Subcutaneous abdominal adipose tissue (tissue), 5 donors: ENCODE data around the gene AOAH.
"Not testable (repeated sequence)": the region's sequence is repeated elsewhere in the genome, so short reads cannot be mapped to it uniquely, and the experiment has no call there.

Experiments
- H3K27ac ChIP-seq: one replicate; pipeline ENCODE4 v1.7.0; 2013; ENCODE audit warnings: low read depth, mild to moderate bottlenecking, inconsistent platforms, low read length, moderate library complexity
- H3K27me3 ChIP-seq, 5 donors: one replicate each; pipeline ENCODE4 v1.7.0; 2013; ENCODE audit warnings: low read length in 5 of 5, inconsistent platforms in 1 of 5; ENCODE audit not compliant: control insufficient read depth in 5 of 5, insufficient read depth in 4 of 5
- H3K36me3 ChIP-seq, 5 donors: one replicate each; pipeline ENCODE4 v1.7.0; 2013; ENCODE audit warnings: low read length in 5 of 5; ENCODE audit not compliant: control insufficient read depth in 5 of 5, insufficient read depth in 5 of 5
- H3K4me1 ChIP-seq, 5 donors: one replicate each; pipeline ENCODE4 v1.7.0; 2013; ENCODE audit warnings: low read length in 5 of 5, mild to moderate bottlenecking in 3 of 5, moderate library complexity in 1 of 5; ENCODE audit not compliant: control insufficient read depth in 5 of 5, insufficient read depth in 5 of 5
- H3K4me3 ChIP-seq, 5 donors: one replicate each; pipeline ENCODE4 v1.7.0; 2013; ENCODE audit warnings: low read length in 5 of 5, low read depth in 1 of 5
- H3K9ac ChIP-seq, 5 donors: one replicate each; pipeline ENCODE4 v1.7.0; 2013; ENCODE audit warnings: low read length in 5 of 5, mild to moderate bottlenecking in 4 of 5, moderate library complexity in 3 of 5
- H3K9me3 ChIP-seq, 5 donors: one replicate each; pipeline ENCODE4 v1.7.0; 2013; ENCODE audit warnings: low read length in 5 of 5; ENCODE audit not compliant: control insufficient read depth in 5 of 5
- donor health status: healthy.
- donor health status: healthy.
- donor health status: healthy.
- donor health status: healthy.
- donor health status: healthy.

Gene AOAH

DNA sequence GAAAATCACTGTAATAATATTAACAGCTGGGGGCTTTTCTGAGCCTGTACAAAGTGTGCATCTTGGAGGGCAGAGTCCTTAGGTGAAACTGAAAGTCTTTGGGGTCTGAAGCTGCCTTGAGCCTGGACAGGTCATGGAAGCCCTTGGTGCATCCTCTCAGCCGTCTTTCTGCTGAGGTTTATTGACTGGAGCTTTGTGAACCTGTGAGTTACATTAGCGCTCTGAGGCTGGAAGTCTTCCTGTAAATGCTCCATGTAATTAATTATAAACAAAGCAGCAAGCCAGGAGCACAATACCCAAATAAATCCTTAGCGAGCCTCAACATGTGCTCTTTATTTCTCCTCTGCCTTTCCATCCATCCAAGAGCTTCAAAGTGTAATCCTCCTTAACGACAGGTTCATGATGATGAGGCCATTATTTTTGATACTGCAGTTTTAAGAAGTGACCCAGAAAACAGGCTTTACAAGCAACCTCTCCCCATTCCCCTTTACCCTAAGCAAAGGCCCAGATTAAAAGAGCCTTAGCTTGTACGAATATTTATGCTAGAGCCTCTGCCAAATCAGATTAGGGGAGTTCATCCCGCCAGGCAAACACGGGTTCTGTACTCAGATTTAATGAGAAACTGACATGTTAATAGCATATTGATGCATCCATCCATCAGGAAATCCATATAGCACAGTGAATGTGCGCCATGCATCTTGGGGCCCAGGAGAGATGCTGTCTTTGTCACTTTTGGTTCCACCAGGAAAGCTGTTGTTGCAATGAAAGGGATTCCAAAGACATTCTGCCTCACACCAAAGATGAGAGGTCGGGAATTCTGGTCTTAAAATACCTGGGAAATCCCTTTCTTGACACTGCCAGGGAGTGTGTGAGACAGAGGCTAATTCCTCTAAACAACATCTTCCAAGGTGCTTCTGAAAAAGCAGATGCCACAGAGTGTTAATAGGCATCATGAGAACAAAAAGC lies 216.5 kb downstream of the AOAH start:
- H3K9ac ChIP-seq, result no peak overlapping the region
- no peaks in the 10 kb centered on the region for H3K27me3 ChIP-seq
- H3K4me1 ChIP-seq, result no peaks in the 10 kb centered on the region
- H3K36me3 ChIP-seq, result no peaks in the 10 kb centered on the region
- no peak overlapping the region for H3K4me3 ChIP-seq
- peaks cover 0 to 5% (median 0%) of the 10 kb centered on the region in 5 donors for H3K9me3 ChIP-seq
- H3K27ac ChIP-seq, result no peak overlapping the region

DNA sequence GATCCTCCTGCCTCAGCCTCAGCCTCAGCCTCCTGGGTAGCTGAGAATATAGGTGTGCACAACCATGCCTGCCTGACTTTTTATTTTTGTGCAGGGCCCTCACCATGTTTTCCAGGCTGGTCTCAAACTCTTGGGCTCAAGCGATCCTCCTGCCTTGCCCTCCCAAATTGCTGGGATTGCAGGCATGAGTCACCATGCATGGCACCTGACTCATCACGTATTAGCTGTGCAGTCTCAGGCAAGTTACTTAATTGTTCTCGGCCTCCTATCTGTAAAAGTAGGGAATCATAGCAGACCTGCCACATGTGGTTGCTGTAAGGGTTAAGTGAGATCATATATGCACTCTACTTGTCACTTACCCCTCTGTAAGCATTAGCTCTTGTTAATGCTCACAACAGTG lies 217.5 kb downstream of the AOAH start:
- Histone ChIP-seq H3K4me3 (no peak overlapping the region), H3K27me3 (no peaks in the 10 kb centered on the region), H3K4me1 (no peaks in the 10 kb centered on the region), H3K27ac (no peak overlapping the region), H3K9me3 (peaks cover 0 to 5% (median 0%) of the 10 kb centered on the region in 5 donors), H3K36me3 (no peaks in the 10 kb centered on the region), H3K9ac (no peak overlapping the region)

DNA sequence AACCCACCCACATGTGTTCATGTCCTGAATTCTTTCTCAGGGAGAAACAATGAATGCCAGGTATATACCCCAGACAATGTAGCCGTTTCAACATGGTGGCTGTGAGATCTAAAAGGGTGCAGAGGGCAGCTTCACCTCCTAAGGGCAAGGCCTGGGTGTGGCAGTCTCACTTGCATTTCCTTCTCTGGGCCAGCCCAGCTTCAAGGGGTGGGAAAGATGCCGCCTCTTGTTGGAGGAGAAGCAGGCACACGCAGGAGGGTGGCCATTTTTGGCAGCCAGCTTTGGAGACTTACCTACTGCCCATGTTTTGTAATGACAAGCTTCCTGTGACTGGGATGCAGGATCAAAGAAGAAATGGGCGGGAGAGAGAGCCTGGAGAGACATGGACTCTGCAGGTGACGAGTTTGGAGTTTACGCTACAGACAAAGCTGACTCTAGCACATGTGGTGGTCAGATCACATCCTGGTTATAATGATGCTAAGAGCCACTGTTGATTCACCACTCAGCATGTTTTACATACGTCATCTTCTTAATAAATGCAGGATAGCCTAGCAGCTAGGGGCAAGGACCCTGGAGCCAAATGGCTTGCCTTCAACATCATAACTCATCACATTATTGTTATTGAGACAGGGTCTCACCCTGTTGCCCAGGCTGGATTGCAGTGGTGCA lies 218.0 kb downstream of the AOAH start:
- Histone ChIP-seq H3K9me3 (peaks cover 0 to 5% (median 0%) of the 10 kb centered on the region in 5 donors), H3K27me3 (no peaks in the 10 kb centered on the region), H3K27ac (no peak overlapping the region), H3K9ac (no peak overlapping the region), H3K36me3 (no peaks in the 10 kb centered on the region), H3K4me3 (no peak overlapping the region), H3K4me1 (no peaks in the 10 kb centered on the region)

DNA sequence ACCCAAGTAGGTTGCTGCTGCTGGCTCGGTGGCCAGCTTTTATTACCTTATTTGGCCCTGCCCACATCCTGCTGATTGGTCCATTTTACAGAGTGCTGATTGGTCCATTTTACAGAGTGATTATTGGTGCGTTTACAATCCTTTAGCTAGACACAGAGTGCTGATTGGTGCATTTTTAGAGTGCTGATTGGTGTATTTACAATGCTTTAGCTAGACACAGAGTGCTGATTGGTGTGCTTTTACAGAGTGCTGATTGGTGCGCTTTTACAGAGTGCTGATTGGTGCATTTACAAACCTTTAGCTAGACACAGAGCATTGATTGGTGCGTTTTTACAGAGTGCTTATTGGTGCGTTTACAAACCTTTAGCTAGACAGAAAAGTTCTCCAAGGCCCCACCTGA lies 219.7 kb downstream of the AOAH start:
- not testable (repeated sequence) for H3K9ac ChIP-seq

DNA sequence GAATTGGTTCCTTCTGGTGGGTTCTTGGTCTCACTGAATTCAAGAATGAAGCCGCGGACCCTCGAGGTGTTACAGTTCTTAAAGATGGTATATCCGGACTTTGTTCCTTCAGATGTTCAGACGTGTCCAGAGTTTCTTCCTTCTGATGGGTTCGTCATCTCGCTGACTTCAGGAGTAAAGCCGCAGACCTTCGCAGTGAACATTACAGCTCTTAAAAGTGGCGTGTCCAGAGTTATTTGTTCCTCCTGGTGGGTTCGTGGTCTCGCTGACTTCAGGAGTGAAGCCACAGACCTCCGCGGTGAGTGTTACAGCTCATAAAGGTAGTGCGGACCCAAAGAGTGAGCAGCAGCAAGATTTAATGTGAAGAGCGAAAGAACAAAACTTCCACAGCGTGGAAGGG lies 220.1 kb downstream of the AOAH start:
- not testable (repeated sequence) for H3K4me3 ChIP-seq, H3K4me1 ChIP-seq, H3K9ac ChIP-seq, H3K9me3 ChIP-seq, H3K27me3 ChIP-seq, H3K36me3 ChIP-seq, H3K27ac ChIP-seq

More for the DNA sequence above, 219.7 kb downstream of the AOAH start:
- not testable (repeated sequence) for H3K9me3 ChIP-seq, H3K4me1 ChIP-seq, H3K27me3 ChIP-seq, H3K36me3 ChIP-seq, H3K4me3 ChIP-seq, H3K27ac ChIP-seq

DNA sequence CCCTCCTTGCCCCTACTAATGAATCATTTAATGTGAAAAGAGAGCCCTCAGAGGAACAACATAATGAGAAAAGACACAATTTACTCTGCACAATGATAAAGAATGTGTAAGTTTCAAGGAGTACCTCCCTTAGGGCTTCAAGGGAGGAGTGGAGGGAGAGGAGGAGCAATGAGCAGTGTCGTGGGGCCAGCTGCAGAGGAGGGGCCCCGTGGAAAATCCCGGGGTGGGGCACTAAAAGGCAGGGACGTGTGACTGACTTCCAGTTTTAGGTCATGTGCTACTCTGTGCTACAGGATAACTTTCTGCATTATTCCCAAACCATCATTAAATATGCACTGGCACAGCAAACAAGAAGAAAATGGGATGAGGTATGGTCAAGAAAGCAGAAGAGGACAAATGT lies 226.5 kb downstream of the AOAH start:
- Histone ChIP-seq H3K27me3 (peaks cover 0 to 3% (median 0%) of the 10 kb centered on the region in 5 donors), H3K4me1 (no peaks in the 10 kb centered on the region), H3K9ac (no peak overlapping the region), H3K9me3 (no peaks in the 10 kb centered on the region), H3K4me3 (no peak overlapping the region), H3K27ac (no peak overlapping the region), H3K36me3 (no peaks in the 10 kb centered on the region)

DNA sequence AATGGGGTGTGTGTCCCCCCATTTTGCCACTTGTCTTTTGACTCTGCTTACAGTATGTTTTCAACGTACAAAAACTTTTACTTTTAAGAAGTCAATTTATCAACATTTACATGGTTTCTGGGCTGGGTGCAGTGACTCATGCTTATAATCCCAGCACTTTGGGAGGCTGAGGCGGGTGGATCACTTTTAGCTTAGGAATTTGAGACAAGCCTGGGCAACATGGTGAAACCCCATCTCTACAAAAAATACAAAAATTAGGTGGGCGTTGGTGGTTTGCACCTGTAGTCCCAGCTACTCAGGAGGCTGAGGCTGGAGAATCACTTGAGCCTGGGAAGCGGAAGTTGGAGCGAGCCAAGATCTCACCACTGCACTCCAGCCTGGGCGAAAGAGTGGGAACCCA lies 227.1 kb downstream of the AOAH start:
- H3K4me1 ChIP-seq, H3K27me3 ChIP-seq, H3K9ac ChIP-seq, H3K27ac ChIP-seq, H3K4me3 ChIP-seq, H3K9me3 ChIP-seq, H3K36me3 ChIP-seq: not testable (repeated sequence)

DNA sequence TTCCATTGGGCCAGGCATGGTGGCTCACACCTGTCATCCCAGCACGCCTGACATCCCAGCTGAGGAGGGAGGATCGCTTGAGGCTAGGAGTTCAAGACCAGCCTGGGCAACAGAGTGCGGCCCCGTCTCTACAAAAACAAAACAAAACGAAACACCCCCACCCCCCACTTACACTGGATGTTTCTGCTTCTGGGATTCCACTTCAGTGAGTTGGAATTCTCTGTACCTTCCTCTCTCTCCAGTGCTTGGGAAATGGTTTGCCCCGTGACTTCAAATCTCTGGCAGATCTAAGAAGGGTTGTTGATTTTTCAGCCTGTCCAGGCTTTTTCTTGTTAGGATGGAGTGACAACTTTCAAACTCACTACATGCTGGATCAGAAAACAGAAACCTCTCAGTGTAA lies 227.7 kb downstream of the AOAH start:
- no peak overlapping the region for H3K9ac ChIP-seq
- no peaks in the 10 kb centered on the region for H3K9me3 ChIP-seq
- no peak overlapping the region for H3K4me3 ChIP-seq
- H3K36me3 ChIP-seq, result no peaks in the 10 kb centered on the region
- H3K4me1 ChIP-seq, result no peaks in the 10 kb centered on the region
- H3K27me3 ChIP-seq, result peaks cover 0 to 3% (median 0%) of the 10 kb centered on the region in 5 donors
- H3K27ac ChIP-seq, result no peak overlapping the region

DNA sequence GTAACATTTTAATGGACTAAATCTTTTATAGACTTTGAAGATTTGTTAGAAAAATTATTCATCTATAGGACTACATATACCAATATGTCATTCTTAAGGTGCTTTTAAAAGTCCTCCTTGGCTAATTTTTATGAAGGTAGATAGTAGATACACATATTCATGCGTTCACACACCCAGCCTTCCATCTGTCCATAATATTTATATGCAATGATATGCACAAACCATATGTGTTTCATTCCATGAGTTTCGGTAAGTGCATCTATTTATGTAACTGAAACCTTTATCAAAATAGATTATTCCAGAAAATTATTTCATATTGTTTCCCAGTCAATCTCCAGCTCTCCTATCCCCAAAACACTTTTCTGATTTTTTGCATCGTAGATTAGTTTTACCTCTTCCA lies 233.0 kb downstream of the AOAH start:
- H3K9me3 ChIP-seq, result no peaks in the 10 kb centered on the region
- H3K27ac ChIP-seq, result no peak overlapping the region
- no peak overlapping the region for H3K9ac ChIP-seq
- H3K4me3 ChIP-seq, result no peak overlapping the region
- no peaks in the 10 kb centered on the region for H3K4me1 ChIP-seq
- H3K27me3 ChIP-seq, result peaks cover 0 to 3% (median 2%) of the 10 kb centered on the region in 5 donors
- no peaks in the 10 kb centered on the region for H3K36me3 ChIP-seq

DNA sequence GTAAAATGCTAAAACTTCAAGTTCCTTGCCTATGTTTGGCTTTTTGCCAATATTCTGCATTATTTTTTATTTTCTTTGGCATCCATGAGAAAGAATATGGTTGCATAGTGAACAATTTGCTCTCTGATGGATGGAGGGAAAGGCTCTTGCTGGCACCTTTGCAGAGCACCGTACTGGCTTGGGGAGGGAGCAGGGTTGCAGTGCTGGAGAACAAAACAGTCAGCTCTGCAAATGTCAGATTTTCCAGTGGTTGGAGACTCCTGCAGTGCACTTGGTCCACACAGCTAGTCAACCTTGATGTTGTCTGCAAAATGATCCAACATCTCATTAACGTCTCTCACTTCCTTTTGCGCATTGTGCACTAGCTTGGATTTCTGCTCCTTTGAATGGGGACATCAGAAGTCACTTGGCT lies 233.9 kb downstream of the AOAH start:
- H3K36me3 ChIP-seq, result no peaks in the 10 kb centered on the region
- H3K27ac ChIP-seq, result no peak overlapping the region
- H3K9ac ChIP-seq, result no peak overlapping the region
- H3K9me3 ChIP-seq, result no peaks in the 10 kb centered on the region
- H3K4me3 ChIP-seq, result no peak overlapping the region
- H3K4me1 ChIP-seq, result no peaks in the 10 kb centered on the region
- H3K27me3 ChIP-seq, result peaks cover 0 to 3% (median 0%) of the 10 kb centered on the region in 5 donors
